Spleen (tissue), 7 donors: ENCODE data around the gene CSH1.
"Not testable (repeated sequence)": the region's sequence is repeated elsewhere in the genome, so short reads cannot be mapped to it uniquely, and the experiment has no call there.

Experiments used
- POLR2A ChIP-seq, 3 donors: fragments of 450-650 bp; IDR thresholded peaks; one replicate each; pipeline ENCODE4 v1.5.1; 2017; ENCODE audit warnings: antibody characterized with exemption in 3 of 3, mild to moderate bottlenecking in 1 of 3
- POLR2AphosphoS5 ChIP-seq, 3 donors: sonication (generic); formaldehyde crosslinking; IDR thresholded peaks; one replicate each; pipeline ENCODE4 v1.5.1; 2017; ENCODE audit warnings: antibody characterized with exemption in 3 of 3
- TF ChIP-seq, protein P1 (sequence below), 11 experiments: fragments of 200-600 bp in 7 of 11; fragments of 450-650 bp in 4 of 11; sonication (generic) in 4 of 11; IDR thresholded peaks in 8 of 11; conservative IDR thresholded peaks in 3 of 11; 1 replicate in 7 of 11; 2 replicates in 4 of 11; pipeline versions ENCODE4 v1.4.0 to v1.8.0; 2016 to 2021; ENCODE audit warnings: antibody characterized with exemption in 11 of 11, inconsistent platforms in 4 of 11, mild to moderate bottlenecking in 1 of 11
- donor health status: DM: no; HTN: no; CAD: no; lungs with moderate emphysema.
- donor health status: DM: no; HTN: no; CAD: no.
- donor health status: DM: no; HTN: no; CAD: no.

DNA sequence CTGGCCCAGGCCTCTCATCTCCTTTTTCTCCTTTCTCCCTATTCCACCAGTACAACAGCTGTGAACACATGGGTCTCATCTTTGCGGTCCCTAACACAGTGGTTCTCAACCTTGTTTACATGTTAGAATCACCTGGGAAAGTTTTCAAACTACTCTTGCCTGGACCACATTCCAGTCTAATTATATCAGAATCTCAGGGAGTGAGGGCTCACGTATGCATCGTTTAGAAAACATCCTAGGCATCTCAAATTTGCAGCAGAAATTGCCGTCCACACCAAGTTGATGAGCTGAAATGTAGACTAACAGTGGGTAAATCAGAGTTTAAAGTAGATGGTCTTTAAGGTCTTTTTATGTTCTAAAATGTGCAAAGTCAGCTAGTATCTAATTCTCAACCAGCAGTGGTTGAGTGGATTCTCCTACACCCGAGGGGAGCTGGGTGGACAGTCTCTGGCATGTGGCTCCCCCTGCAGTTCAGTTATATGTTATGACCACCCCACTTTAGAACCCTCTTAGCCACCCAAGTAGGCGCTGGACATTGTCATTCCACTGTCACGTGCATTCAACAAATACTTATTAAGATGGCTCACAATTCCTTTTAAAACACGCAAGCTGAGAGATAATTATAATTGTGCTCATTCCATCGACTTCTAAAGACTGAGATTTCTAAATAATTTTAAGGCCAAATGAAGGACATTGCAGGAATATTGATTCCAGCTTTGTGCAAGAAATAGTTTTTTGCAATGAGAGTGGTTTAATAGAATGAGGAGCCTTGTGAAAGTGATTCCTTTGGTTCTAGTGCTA, 26.7 kb downstream of the CSH1 start:
- TF ChIP-seq, protein P1, sequence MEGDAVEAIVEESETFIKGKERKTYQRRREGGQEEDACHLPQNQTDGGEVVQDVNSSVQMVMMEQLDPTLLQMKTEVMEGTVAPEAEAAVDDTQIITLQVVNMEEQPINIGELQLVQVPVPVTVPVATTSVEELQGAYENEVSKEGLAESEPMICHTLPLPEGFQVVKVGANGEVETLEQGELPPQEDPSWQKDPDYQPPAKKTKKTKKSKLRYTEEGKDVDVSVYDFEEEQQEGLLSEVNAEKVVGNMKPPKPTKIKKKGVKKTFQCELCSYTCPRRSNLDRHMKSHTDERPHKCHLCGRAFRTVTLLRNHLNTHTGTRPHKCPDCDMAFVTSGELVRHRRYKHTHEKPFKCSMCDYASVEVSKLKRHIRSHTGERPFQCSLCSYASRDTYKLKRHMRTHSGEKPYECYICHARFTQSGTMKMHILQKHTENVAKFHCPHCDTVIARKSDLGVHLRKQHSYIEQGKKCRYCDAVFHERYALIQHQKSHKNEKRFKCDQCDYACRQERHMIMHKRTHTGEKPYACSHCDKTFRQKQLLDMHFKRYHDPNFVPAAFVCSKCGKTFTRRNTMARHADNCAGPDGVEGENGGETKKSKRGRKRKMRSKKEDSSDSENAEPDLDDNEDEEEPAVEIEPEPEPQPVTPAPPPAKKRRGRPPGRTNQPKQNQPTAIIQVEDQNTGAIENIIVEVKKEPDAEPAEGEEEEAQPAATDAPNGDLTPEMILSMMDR (IDR thresholded peaks at IDR 0.05 in 8 of 11, conservative IDR thresholded peaks at IDR 0.05 in 3 of 11): peak in 1 of 11 experiments; percentile 14
- TF ChIP-seq POLR2A, POLR2AphosphoS5 (IDR thresholded peaks at IDR 0.05): not testable (repeated sequence)
